Measurements from ENCODE around the gene AGBL3. TPM values are rescaled to one million over a fixed set of nuclear protein-coding genes. Genes with fewer than 3 reads are reported as not detected.
"Not testable (repeated sequence)": the region's sequence is repeated elsewhere in the genome, so short reads cannot be mapped to it uniquely, and the experiment has no call there.

AGBL3 gene
- total RNA-seq, 1 donor from 2014 or later: 5.3 TPM

DNA sequence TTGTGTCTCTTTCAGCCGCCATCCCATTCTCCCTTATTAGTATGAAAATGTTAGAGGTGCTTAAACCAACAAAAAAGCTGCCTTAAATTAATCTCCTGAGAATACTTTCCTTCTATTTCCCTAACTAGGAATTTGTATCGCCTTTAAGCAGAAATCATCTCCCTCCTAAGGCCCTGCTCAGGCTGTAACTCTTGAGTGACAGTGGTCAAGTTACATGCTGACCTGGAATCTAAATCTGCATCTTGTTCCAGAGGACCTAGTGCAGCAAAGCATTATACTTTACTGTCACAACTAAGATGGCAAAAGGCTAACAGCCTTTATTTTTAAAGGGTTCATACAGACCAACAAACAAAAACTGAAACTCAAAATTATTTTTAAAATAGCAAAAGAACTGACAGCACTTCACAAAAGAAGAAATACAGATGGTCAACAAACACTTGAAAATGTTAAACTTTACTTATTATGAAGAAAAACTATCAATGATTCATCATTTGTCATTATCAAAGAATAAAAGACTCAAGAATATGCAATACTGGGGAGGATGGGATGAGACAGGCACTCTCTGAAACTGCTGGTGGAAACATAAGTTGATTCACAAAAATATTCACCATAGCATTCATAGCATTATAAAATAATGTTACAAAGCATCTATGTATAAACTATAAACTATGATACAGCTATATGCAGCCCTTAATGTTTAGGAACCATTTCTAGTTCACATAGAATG, 173.2 kb downstream of the AGBL3 start:
- ATAC-seq (no peak), DNase-seq (ENCODE audit: low spot score) (no peak)
- intact Hi-C loops (cut with DNase I): no loop called here

DNA sequence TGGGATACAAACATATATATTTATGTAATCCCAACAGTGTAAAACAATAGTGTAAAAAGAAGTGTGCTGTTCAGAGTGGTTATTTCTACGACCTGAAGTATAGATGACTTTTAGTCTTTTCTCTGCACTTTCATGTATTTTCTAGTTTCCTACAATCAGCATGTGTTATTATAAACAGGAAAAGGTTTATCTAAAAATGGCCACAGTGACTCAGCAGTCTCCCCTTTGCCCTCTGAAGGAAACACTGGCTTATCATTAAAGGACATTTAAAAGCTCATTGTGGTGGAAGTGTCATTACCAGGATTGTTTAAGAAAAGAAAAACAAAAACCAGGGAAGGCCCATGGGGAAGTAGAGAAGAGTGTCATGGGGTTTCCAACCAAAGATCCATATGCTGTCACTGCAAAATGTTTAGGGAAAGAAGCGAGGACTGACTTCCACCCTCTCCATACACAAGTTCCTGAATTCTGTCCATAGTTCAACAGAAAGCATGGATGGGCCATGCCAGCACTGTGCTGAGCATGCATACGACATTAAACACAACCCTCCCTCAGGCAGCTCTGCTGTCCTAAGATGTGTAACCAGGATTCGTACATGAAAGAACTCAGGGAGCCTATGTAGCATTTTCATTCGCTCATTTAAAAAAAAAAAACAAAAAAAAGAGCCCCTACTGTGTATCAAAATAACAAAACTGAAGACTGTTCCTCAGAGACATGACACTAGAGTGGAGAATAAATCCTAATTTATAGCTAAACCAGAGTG, 174.0 kb downstream of the AGBL3 start:
- ATAC-seq: peak; percentile 52
- DNase-seq (ENCODE audit: low spot score): no peak
- intact Hi-C loops (cut with DNase I): no loop called here

GRCh38 chr7:135160858-135161653, 174.7 kb downstream of the AGBL3 start:
- ATAC-seq: peak; percentile 45
- intact Hi-C loops (cut with DNase I): no loop called here
- no peak for DNase-seq (ENCODE audit: low spot score)

GRCh38 chr7:135161669-135162068, 175.4 kb downstream of the AGBL3 start:
- DNase-seq (ENCODE audit: low spot score) (no peak), ATAC-seq (no peak)
- intact Hi-C loops (cut with DNase I): no loop called here

DNA sequence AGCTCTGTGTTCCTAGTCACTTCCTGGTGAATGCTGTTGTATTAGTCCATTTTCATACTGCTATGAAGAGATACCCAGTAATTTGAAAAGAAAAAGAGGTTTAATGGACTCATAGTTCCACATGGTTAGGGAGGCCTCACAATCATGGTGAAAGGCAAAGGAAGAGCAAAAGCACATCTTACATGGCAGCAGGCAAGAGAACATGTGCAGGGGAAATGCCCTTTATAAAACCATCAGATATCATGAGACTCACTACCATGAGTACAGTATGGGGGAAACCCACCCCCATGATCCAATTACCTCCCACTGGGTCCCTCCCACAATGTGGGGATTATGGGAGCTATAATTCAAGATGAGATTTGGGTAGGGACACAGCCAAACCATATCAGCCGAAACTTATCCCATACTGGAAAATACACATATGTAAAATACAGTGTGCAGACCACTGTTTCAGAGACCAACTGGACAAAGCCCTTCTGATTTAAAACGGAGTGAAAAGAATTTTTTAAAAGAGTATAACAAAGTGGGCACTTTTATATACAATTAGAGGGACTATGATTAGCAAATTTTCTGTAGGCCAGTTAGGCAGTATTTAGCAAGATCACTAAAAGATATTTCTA, 176.2 kb downstream of the AGBL3 start:
- intact Hi-C loops (cut with DNase I): no loop called here
- ATAC-seq (no peak), DNase-seq (ENCODE audit: low spot score) (no peak)

DNA sequence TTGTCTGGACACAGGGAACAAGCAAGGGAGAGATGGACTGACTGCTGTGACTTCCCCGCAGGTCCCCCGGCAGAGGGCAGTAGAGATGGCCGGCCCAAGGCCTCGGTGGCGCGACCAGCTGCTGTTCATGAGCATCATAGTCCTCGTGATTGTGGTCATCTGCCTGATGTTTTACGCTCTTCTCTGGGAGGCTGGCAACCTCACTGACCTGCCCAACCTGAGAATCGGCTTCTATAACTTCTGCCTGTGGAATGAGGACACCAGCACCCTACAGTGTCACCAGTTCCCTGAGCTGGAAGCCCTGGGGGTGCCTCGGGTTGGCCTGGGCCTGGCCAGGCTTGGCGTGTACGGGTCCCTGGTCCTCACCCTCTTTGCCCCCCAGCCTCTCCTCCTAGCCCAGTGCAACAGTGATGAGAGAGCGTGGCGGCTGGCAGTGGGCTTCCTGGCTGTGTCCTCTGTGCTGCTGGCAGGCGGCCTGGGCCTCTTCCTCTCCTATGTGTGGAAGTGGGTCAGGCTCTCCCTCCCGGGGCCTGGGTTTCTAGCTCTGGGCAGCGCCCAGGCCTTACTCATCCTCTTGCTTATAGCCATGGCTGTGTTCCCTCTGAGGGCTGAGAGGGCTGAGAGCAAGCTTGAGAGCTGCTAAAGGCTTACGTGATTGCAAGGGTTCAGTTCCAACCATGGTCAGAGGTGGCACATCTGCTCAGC, 178.2 kb downstream of the AGBL3 start:
- no peak for DNase-seq (ENCODE audit: low spot score)
- ATAC-seq: peak; percentile 20
- intact Hi-C loops (cut with DNase I): no loop called here

DNA sequence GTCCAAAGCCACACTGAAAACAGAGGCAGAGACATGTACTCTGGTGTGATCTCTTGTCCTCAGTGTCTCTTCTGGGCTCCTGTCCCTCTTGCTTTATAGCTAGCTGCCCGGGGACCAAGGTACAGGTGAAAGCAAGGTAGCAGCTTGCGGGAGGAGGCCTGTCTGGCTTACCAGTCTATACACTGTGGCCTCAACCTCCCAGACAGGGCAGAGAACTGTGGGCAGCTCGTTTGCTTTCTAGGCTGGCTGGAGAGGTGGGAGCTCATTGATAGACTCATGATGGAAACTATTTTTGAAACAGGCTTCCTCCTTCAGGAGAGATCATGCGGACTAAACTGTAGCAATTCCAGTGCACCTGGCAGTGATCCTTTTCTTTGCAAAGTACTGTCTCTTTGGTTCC, 179.6 kb downstream of the AGBL3 start:
- ATAC-seq (no peak), DNase-seq (ENCODE audit: low spot score) (no peak)
- intact Hi-C loops (cut with DNase I): no loop called here

GRCh38 chr7:135166338-135166990, 180.2 kb downstream of the AGBL3 start:
- intact Hi-C loops (cut with DNase I): no loop called here
- no peak for ATAC-seq
- no peak for DNase-seq (ENCODE audit: low spot score)

- DNase-seq (ENCODE audit: low spot score): no peak
- intact Hi-C loops (cut with DNase I): no loop called here
- no peak for ATAC-seq
These were observed 181.1 kb downstream of the AGBL3 start for GRCh38 chr7:135167365-135167917.

DNA sequence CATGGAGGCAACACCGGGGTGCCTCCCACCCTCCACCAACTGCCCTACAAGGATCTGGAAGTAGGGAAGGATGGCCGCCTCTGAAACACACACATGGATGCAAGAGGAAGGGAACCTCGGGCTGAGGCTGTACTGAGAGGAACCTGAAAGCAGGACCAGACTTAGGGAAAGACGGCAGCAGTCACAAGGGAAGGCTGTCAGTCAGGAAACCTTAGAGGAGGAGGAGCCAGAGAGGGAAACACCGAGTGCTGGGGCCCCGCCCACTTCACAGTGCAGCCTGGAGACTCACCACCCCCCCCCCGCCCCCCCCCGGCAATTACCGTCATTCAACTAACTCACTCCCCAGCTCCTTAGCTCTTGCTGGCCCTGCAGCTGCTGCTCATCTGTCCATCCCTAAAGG, 181.7 kb downstream of the AGBL3 start:
- intact Hi-C loops (cut with DNase I): no loop called here
- ATAC-seq: no peak
- no peak for DNase-seq (ENCODE audit: low spot score)

- intact Hi-C loops (cut with DNase I): no loop called here
- no peak for ATAC-seq
- DNase-seq (ENCODE audit: low spot score): no peak
These were observed 182.3 kb downstream of the AGBL3 start for GRCh38 chr7:135168489-135169140.

- intact Hi-C loops (cut with DNase I): no loop called here
- ATAC-seq: no peak
- no peak for DNase-seq (ENCODE audit: low spot score)
These were observed 183.0 kb downstream of the AGBL3 start for GRCh38 chr7:135169141-135169963.

- no peak for DNase-seq (ENCODE audit: low spot score)
- ATAC-seq: no peak
- intact Hi-C loops (cut with DNase I): loop anchor here (10.0 kb wide), 1 partner anchor 175 kb away; no protein-coding TSS in a partner anchor
These were observed 183.6 kb downstream of the AGBL3 start for GRCh38 chr7:135169964-135170273.

DNA sequence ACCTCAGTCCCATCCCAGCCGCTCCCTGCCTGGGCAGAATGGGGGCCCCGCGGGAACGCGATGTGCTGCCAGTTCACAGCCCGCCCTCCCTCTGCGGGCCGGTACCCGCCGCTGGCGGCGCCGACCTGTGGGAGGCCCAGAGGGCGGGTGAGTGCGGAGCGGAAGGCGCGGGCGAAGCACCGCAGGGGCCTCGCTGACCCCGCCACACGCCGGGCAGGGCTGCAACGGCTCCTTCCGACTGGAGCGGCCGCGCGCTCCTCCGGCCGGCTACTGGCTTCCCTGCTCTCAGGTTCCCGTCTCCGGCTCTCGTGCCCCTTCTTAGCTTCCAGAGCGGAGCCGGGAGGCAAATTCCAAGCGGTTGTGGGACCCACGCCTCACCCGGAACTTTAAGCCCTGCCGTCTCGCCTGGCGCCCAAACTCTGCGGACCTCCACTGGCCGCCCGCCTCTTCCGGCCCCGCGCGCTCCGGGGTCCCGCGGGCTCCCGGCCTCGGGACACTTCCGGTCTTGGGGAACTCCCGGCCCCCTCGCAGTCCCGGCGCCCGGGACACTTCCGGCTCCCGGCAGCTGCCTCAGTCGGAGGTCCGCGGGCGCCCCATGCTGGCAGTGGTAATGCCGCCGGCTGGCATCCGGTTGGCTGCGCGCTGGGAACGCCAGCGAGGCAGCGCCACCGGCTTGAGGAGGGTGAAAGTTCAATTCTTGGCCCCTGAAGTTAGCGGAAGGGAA, 184.1 kb downstream of the AGBL3 start, which contains the start of gene CYREN:
Gene CYREN (minus strand): TSS at position 434 of the 724 bp plus-strand sequence. CDS start 1,785 bp downstream, outside the sequence.
- peak; percentile 98 for ATAC-seq

DNA sequence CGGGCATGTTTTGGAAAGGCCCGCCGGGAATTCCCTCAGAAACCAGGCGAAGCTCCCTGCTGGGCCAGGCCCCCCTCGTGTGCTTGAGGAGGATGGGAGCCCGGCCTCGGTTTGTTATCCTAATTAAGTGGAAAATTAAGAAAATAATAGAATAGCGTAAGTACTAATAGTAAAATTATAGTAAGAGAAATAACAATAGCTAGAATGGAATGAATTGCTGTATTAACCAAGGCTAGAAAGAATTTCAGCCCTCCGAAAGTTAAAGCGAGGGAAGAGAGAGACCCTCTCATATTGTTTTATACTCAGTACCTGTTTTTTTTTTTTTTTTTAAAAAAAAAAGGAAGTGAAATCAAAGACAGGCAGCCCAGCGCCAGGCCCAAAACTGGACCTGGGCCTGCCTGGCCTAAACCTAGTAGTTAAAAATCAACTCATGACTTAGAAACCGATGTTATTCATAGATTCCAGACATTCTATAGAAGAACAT, 184.7 kb downstream of the AGBL3 start:
- not testable (repeated sequence) for DNase-seq (ENCODE audit: low spot score); ATAC-seq
- intact Hi-C loops (cut with DNase I): loop anchor here (10.0 kb wide), 1 partner anchor 176 kb away; no protein-coding TSS in a partner anchor

More for the DNA sequence above, 184.1 kb downstream of the AGBL3 start, which contains the start of gene CYREN:
- peak; percentile 97 for DNase-seq (ENCODE audit: low spot score)
- intact Hi-C loops (cut with DNase I): loop anchor here (10.0 kb wide), 1 partner anchor 176 kb away; no protein-coding TSS in a partner anchor
